OCI-LY1 (cell line): ENCODE data around the gene C11orf52.

Experiments used
- H2AFZ ChIP-seq: fragments of 200-600 bp; sonication (generic), shearing (Covaris generic); 2 replicates; pipeline ENCODE4 v1.6.0; 2014; ENCODE audit warnings: antibody characterized with exemption, mild to moderate bottlenecking, low read length
- H3F3A ChIP-seq: fragments of 200-600 bp; sonication (generic), shearing (Covaris generic); 2 replicates; pipeline ENCODE4 v1.6.0; 2014; ENCODE audit warnings: mild to moderate bottlenecking, antibody characterized with exemption, low read length, moderate library complexity; ENCODE audit not compliant: insufficient read depth
- H3K27ac ChIP-seq: fragments of 200-600 bp; sonication (generic); 2 replicates; pipeline ENCODE4 v1.5.1; 2014; ENCODE audit warnings: low read length, mixed run types, mild to moderate bottlenecking, low read depth; ENCODE audit not compliant: poor library complexity, severe bottlenecking
- H3K27me3 ChIP-seq: fragments of 200-600 bp; sonication (generic); 2 replicates; pipeline ENCODE4 v1.6.0; 2014; ENCODE audit warnings: antibody characterized with exemption, mild to moderate bottlenecking, low read length, moderate library complexity; ENCODE audit not compliant: insufficient read depth
- H3K36me3 ChIP-seq: fragments of 200-600 bp; sonication (generic); 2 replicates; pipeline ENCODE4 v1.6.1; 2014; ENCODE audit warnings: mild to moderate bottlenecking, antibody characterized with exemption, low read length, moderate library complexity, mixed read lengths; ENCODE audit not compliant: insufficient read depth
- H3K4me1 ChIP-seq: fragments of 200-600 bp; sonication (generic); 2 replicates; pipeline ENCODE4 v1.5.1; 2014; ENCODE audit warnings: mild to moderate bottlenecking, low read length, moderate library complexity; ENCODE audit not compliant: insufficient read depth, severe bottlenecking
- H3K4me2 ChIP-seq: fragments of 200-600 bp; sonication (generic), shearing (Covaris generic); 2 replicates; pipeline ENCODE4 v1.6.1; 2014; ENCODE audit warnings: low read length
- H3K4me3 ChIP-seq: fragments of 200-600 bp; sonication (generic); 2 replicates; pipeline ENCODE4 v1.5.1; 2014; ENCODE audit warnings: low read length, low read depth, mild to moderate bottlenecking, mixed read lengths; ENCODE audit not compliant: poor library complexity, severe bottlenecking
- H3K79me2 ChIP-seq: fragments of 200-600 bp; shearing (Covaris generic); 2 replicates; pipeline ENCODE4 v1.6.1; 2016; ENCODE audit warnings: mixed run types, low read length, mixed read lengths; ENCODE audit not compliant: insufficient read depth
- H3K9ac ChIP-seq: fragments of 200-600 bp; sonication (generic), shearing (Covaris generic); 2 replicates; pipeline ENCODE4 v1.6.1; 2014; ENCODE audit warnings: mild to moderate bottlenecking, low read length, mixed read lengths
- H3K9me2 ChIP-seq: fragments of 200-600 bp; sonication (generic), shearing (Covaris generic); 2 replicates; pipeline ENCODE4 v1.6.1; 2014; ENCODE audit warnings: low read depth, mild to moderate bottlenecking, low read length, mixed read lengths
- H3K9me3 ChIP-seq: fragments of 200-600 bp; shearing (Covaris generic); 2 replicates; pipeline ENCODE4 v1.6.1; 2014; ENCODE audit warnings: low read length, mixed read lengths
- H4K20me1 ChIP-seq: fragments of 200-600 bp; sonication (generic), shearing (Covaris generic); 2 replicates; pipeline ENCODE4 v1.6.0; 2016; ENCODE audit warnings: mild to moderate bottlenecking, low read length; ENCODE audit not compliant: insufficient read depth
- CTCF ChIP-seq: fragments of 200-600 bp; sonication (generic), shearing (Covaris generic); IDR thresholded peaks from 2 replicates; pipeline ENCODE4 v1.5.1; 2017; ENCODE audit warnings: mild to moderate bottlenecking, antibody characterized with exemption, low read length, moderate library complexity, mixed read lengths
- EZH2 ChIP-seq: fragments of 200-600 bp; sonication (generic), shearing (Covaris generic); IDR thresholded peaks from 2 replicates; pipeline ENCODE4 v1.8.0; 2017; ENCODE audit warnings: borderline replicate concordance, mixed run types, mild to moderate bottlenecking, antibody characterized with exemption, low read length, moderate library complexity, mixed read lengths

C11orf52 gene

GRCh38 chr11:111910676-111911562 is 7.8 kb upstream of the C11orf52 start:
- Histone ChIP-seq H3K79me2 (no peaks in the 10 kb centered on the region), H3K9me3 (no peaks in the 10 kb centered on the region), H3K4me2 (no peak overlapping the region), H3K4me1 (no peaks in the 10 kb centered on the region), H3K9ac (no peak overlapping the region), H3K36me3 (no peaks in the 10 kb centered on the region), H3K27ac (no peak overlapping the region), H3K4me3 (no peak overlapping the region), H3F3A (no peaks in the 10 kb centered on the region), H4K20me1 (no peaks in the 10 kb centered on the region), H3K27me3 (peaks cover 7% of the 10 kb centered on the region; the same call in 1 of the 2 replicates), H3K9me2 (no peaks in the 10 kb centered on the region), H2AFZ (no peak overlapping the region)
- TF ChIP-seq CTCF = no peak
- no peak for TF ChIP-seq EZH2

DNA sequence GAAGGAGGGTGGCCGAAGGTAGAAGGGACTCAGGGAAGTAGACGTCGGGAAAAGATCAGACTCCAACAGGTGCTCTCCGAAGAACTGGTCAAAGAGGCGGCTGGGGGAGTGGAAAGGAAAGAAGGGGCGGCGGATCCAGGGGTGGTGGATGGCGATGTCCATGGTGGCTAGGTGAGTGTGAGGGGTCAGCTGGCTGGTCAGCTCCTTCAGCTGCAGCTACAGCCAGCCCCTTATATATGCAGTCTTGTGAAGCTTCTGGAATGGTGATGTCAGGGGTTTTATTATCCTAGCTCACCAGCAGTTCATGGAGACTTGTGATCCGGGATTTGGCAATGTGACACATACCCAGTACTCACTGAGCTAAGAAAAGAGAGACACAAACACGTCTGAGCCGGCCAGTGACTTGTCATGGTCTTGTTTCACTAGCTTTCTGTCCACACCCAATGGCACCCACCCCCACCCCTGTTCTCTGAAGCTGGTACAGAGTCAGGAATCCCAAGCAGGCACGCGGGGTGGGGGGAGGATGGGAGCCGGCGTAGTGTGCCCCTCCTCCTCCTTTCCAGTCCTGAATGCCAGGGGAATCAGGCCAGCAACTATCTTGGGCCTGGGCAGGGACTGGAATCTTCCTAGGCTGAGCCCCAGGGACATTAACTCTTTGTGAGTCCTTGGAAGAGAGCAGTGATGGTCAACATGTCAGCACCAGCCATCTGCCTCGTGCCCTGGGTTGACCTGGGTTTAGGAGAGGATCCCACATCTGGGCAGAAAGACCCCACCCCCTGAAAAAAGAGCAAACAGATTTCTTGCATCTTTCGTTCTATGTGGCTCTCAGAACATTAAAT is 6.9 kb upstream of the C11orf52 start, which contains the start of gene CRYAB:
CRYAB (minus strand) TSS at position 208 of the 839 bp plus-strand sequence; CDS start at position 162, 46 bp downstream.
- Histone ChIP-seq H3K27me3 (peaks cover 7% of the 10 kb centered on the region; the same call in 1 of the 2 replicates), H3K79me2 (no peaks in the 10 kb centered on the region), H3K9me2 (no peaks in the 10 kb centered on the region), H3K4me1 (no peaks in the 10 kb centered on the region), H3K4me2 (no peak within 1 kb of the TSS), H3K4me3 (no peak within 1 kb of the TSS), H3K27ac (no peak within 1 kb of the TSS), H4K20me1 (no peaks in the 10 kb centered on the region), H3K9me3 (no peaks in the 10 kb centered on the region), H2AFZ (no peak within 1 kb of the TSS), H3K36me3 (no peaks in the 10 kb centered on the region), H3K9ac (no peak within 1 kb of the TSS), H3F3A (no peaks in the 10 kb centered on the region)
- TF ChIP-seq EZH2 = no peak
- no peak for TF ChIP-seq CTCF

DNA sequence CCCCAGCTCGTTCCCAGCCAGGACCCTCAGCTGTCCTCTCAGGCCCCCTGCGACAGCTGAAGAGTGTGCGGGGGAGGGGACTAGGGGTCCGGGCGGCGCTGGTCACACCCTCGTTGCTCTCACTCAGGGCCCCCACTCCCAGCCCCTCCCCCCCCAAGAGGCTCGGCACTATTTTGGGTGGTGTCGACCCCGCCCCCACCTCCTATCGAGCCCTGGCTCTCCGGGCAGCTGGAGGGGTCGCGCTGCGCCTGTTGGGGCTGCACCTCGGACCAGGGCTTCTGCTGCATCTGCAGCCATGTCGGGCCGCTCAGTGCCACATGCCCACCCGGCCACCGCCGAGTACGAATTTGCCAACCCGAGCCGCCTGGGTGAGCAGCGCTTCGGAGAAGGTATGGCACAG is 6.2 kb upstream of the C11orf52 start, which contains the start of gene HSPB2:
HSPB2 (plus strand) TSS at position 200 of the 400 bp plus-strand sequence; CDS start at position 296, 96 bp downstream.
- Histone ChIP-seq H3K27ac (no peak within 1 kb of the TSS), H3K4me1 (no peaks in the 10 kb centered on the region), H4K20me1 (no peaks in the 10 kb centered on the region), H2AFZ (no peak within 1 kb of the TSS), H3K9me2 (no peaks in the 10 kb centered on the region), H3K27me3 (peaks cover 7% of the 10 kb centered on the region; the same call in 1 of the 2 replicates), H3K9ac (no peak within 1 kb of the TSS), H3F3A (no peaks in the 10 kb centered on the region), H3K4me3 (no peak within 1 kb of the TSS), H3K36me3 (no peaks in the 10 kb centered on the region), H3K79me2 (no peaks in the 10 kb centered on the region), H3K9me3 (no peaks in the 10 kb centered on the region), H3K4me2 (no peak within 1 kb of the TSS)
- TF ChIP-seq CTCF (no peak), EZH2 (no peak)
